ENCODE measurements around the gene PRR12.
"Not testable (repeated sequence)": the region's sequence is repeated elsewhere in the genome, so short reads cannot be mapped to it uniquely, and the experiment has no call there.

PRR12 gene

GRCh38 chr19:49592486-49593232 lies 1.7 kb downstream of the PRR12 start:
- DNase-seq, result peak; percentile 35 to 68

DNA sequence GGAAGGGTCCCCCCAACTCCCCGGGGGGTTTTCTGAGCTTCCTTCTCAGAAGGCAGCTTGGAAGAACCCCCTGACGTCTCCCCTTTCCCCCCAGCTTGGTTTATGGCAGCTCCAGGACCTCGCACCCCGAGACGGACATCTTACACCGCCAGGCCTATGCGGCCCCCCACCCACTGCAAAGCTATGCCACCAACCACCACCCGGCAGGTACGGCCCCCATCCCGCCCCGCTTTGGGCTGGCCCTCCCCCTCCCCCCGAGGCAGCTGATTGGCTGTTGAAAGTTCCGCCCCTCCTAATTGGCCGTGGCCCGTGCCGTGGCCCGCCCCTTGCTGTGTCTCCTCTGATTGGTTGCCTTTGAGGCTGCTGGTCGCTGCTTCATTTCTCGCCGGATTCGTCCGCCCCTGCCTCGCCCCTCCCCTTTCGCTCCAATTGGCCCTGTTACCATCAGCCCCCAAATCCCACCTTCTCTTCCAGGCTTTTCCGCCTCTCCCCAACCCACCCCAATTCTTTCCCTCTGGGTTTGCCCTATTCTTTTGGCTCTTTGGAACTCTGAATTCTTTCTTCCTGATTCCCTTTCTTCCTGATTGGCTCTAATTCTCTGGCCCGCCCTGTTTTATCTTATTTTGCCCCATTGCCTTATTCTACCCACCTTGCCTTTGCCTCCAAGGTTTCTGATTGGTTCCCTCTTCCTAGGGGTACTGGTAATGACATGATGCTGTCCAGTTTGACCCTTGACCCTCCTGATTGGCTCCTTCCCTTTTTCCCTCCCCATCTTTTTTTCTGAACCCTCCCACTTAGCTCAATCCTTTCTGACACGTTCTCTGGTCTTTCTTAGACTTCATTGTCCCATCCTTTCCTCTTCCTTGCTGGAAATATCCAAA lies 2.5 kb downstream of the PRR12 start:
- DNase-seq, result peak; percentile 92 to 95

- DNase-seq, result no peak
These were observed 3.4 kb downstream of the PRR12 start for GRCh38 chr19:49594157-49594992.

DNA sequence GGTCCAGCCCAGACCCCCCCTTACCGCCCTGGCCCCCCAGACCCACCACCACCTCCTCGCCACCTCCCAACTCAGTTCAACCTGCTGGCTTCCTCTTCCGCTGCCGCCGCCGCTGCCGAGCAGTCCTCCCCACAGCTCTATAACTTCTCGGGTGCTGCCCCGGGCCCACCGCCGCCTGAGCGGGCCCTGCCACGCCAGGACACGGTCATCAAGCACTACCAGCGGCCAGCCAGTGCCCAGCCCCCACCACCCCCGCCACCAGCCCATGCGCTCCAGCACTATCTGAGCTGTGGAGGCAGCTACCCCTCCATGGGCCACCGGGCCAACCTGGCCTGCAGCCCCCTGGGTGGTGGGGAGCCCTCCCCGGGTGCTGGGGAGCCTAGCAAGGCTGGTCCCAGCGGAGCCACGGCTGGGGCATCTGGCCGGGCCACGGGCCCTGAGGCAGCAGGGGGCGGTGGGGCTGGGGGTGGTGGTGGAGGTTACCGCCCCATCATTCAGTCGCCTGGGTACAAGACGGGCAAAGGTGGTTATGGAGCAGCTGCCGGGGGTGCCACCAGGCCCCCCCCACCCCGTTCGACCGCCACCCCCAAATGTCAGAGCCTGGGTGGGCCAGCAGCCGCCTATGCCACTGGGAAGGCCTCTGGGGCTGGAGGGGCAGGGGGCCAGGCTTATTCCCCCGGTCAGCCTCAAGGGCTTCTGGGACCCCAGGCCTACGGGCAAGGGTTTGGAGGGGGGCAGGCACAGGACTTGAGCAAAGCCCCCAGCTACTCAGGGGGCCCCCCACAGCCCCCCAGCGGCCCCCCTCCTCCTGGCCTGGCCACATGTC lies 4.2 kb downstream of the PRR12 start:
- DNase-seq, result no peak

DNA sequence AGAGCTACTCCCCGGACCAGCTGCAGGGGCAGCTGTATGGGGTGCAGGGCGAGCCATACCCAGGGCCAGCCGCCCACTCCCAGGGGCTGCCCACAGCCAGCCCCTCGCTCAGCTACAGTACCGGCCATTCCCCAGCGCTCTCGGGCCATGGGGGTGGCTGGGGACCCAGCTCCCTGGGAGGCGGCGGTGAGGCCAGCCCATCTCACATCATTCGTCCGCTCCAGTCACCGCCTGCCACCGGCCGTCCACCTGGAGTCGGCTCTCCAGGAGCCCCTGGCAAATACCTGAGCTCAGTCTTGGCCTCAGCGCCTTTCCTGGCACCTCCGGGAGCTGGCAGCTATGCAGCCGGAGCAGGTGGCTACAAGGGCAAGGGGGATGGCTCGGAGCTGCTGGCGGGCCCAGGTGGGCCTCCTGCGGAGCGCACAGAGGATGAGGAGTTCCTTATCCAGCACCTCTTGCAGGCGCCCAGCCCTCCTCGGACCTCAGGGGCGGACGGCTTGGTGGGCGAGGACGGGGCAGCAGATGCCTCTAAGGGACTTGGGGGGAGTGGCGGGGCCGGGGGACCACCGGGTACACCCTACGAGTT lies 4.9 kb downstream of the PRR12 start:
- DNase-seq, result no peak

DNA sequence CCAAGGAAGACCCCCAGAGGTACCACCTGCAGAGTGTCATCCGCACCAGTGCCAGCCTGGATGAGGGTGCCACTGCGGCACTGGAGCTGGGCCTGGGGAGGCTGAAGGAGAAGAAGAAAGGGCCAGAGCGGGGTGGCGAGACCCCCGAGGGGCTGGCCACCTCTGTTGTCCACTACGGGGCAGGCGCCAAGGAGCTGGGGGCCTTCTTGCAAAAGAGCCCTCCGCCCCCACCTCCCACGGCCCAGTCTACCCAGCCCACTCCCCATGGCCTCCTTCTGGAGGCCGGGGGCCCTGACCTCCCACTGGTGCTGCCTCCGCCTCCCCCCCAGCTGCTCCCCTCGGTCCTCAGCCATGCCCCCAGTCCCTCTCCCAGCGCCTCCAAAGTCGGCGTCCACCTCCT lies 5.4 kb downstream of the PRR12 start:
- DNase-seq, result no peak

GRCh38 chr19:49596954-49597702 lies 6.1 kb downstream of the PRR12 start:
- no peak for DNase-seq

DNA sequence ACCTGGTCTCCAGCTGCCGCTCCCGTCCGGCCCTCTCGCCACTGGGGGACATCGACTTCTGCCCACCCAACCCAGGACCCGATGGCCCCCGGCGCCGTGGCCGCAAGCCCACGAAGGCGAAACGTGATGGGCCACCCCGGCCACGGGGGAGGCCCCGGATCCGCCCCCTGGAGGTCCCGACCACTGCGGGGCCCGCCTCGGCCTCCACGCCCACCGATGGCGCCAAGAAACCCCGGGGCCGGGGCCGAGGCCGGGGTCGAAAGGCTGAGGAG lies 6.7 kb downstream of the PRR12 start:
- DNase-seq, result no peak

GRCh38 chr19:49599378-49600295 lies 8.7 kb downstream of the PRR12 start:
- no peak for DNase-seq

DNA sequence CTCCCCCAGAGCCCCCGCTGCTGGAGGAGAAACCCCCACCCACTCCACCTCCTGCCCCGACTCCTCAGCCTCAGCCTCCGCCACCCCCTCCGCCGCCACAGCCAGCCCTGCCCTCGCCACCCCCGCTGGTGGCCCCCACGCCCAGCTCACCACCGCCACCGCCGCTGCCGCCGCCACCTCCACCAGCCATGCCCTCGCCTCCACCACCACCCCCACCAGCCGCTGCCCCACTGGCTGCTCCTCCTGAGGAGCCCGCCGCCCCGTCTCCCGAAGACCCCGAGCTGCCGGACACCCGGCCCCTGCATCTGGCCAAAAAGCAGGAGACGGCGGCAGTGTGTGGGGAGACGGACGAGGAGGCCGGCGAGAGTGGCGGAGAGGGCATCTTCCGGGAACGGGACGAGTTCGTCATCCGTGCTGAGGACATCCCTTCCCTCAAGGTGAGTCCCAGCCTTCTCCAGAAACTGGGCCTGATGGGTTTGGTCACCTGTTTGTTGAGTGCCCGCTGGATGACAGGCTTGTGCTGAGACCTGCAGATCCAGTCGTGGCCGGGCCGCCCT lies 10.6 kb downstream of the PRR12 start:
- DNase-seq, result no peak

- no peak for DNase-seq
These were observed 11.8 kb downstream of the PRR12 start for GRCh38 chr19:49602806-49603205.

DNA sequence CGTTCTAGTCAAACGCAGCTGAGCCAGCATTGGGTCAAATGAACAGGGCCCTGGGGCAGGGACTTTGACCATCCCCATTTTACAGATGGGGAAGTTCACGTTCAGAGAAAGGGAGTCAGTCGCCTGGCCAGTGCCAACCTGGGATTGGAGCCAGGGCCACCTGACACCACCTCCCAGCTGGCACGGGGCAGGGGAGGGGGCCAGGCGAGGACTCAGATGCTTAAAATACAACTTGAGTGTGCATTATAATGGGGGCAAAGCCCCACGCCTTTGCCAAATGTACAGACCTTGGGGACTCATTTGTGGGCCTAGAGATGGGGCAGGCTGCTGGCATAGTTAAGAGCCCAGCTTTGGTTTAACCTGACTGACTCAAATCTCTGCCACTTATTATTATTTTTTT lies 14.6 kb downstream of the PRR12 start:
- DNase-seq, result no peak

DNA sequence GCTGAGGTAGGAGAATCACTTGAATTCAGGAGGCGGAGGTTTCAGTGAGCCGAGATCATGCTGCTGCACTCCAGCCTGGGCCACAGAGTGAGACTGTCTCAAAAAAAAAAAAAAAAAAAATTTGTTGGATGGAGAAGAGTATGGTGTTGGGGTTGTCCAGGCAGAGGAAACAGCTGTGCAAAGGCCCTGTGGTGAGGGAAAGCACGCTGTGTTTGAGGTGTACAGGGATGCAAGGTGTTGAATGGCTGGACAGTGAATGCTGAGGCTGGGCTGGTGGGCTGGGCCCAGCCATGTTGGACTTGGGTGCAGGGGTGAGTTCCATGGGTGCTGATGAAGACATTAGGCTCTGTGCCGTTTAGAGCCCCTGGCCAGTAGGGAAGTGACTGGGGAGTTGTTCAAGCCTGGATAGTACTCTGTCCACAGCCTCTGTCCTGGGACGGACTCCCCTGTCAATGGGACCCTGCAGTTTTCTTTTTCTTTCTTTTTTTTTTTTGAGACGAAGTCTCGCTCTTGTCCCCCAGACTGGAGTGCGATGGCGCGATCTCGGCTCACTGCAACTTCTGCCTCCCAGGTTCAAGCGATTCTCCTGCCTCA lies 18.6 kb downstream of the PRR12 start:
- DNase-seq, result no peak

DNA sequence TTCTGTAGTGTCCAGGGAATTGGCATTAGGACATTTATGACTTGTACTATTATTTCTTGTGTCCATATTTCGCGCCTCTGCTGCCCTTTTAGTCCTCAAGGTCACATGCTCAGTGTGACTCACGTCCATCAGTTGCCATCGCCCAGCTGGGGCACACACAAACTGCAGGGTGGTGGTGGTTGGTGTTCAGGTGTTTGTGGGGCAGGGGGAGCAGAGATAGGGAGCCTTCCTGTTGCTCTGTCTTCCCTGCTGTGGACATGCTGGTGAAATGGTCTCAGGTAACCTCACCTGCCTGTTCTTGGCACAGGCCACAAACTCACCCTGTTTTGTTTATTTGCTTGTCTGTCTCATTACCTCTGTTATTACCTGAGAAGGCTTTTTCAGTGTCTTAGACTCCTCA lies 22.4 kb downstream of the PRR12 start:
- DNase-seq, result no peak

DNA sequence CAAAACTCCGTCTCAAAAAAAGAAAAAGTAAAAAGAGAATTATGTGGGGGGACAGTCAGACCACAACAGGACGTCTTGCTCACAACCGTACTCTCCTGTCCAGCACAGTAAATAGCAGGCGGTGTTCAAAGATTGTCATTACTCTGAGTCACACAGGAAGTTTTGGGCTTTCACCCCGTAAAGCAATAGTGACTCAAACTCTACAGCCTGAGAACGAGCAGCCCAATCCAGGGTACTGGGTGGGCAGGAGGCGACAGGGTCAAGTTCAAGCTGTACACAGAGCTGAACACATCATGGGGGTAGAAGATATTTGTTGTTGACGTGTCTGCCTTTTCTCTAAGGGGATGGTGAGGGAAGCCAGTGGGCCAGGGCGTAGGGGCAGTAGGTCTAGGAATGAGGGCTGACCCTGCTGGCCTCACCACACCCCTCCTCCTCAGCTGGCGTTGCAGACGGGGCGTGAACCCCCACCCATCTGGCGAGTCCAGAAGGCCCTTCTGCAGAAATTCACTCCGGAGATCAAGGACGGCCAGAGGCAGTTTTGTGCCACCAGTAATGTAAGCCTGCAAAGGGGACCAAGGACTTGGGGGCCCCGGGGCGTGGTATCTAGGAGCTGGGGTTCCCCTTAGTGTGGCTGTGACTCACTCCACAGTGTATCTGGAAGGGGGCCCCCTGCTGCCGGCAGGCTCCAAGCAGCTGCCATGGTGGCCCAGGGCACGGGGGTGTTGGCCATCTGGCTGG lies 23.3 kb downstream of the PRR12 start:
- peak in 1 of 2 experiments; percentile 4 for DNase-seq

DNA sequence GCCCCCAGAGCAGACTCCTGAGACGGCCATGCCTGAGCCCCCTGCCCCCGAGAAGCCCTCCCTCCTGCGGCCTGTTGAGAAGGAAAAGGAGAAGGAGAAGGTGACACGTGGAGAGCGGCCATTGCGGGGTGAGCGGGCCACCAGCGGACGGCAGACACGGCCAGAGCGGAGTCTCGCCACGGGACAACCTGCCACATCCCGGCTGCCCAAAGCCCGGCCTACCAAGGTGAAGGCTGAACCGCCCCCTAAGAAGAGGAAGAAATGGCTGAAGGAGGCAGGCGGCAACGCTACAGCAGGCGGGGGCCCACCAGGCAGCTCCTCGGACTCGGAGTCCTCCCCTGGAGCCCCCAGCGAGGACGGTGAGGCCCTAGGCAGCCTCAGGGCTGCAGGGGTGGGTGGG lies 24.9 kb downstream of the PRR12 start:
- DNase-seq, result no peak

- no peak for DNase-seq
These were observed 25.6 kb downstream of the PRR12 start for GRCh38 chr19:49616532-49616931.

GRCh38 chr19:49616945-49617344 lies 26.0 kb downstream of the PRR12 start:
- no peak for DNase-seq

DNA sequence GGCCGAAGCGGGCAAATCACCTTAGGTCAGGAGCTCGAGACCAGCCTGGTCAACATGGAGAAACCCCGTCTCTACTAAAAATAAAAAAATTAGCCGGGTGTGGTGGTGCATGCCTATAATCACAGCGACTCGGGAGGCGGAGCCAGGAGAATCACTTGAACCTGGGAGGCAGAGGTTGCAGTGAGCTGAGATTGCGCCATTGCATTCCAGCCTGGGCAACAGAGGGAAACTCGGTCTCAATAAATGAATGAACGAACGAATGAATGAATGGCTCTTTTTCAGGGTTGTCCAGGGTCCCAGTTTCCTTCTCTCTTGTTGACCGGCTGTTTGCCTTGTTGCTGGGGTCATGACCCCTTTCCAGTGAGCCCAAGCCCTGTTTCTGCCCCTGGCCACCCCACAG lies 26.9 kb downstream of the PRR12 start:
- not testable (repeated sequence) for DNase-seq

Measured in Kasumi-1 (cell line).